NCI-H69 (cell line): ENCODE data around the gene AGPAT2.
A peak's percentile ranks its signal among the peaks of the same experiment; 100 is the strongest.

ENCODE experiments used
- DNase-seq: peaks from one replicate; lab custom pipeline; 2025; lab: John Stamatoyannopoulos, UW

AGPAT2 gene

GRCh38 chr9:136700959-136701667 is 13.9 kb upstream of the AGPAT2 start:
- DNase-seq: no peak

GRCh38 chr9:136700304-136700703 is 13.0 kb upstream of the AGPAT2 start:
- DNase-seq: no peak

DNA sequence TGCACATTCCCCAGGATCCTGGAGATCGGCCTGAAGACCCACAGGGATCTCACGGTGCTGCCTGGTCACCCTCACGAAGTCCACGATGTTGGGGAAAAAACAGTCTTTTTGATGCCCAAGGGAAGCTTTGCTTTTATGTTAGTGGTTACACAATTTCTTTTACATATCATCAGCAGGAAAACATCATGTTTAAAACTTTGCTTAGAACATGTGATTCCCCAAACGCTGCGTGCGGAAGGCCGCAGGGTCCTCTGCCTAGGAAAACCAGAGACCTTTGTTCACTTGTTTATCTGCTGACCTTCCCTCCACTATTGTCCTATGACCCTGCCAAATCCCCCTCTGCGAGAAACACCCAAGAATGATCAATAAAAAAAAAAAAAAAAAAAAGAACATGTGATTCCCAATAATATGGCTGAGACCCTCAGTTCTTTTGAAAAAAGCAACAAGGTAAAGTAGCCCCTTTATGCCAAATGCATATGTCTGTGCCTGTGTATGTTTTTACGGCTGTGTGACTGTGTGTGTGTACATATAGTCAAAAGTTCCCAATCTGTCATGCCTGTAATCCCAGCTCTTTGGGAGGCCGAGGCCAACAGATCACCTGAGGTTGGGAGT is 11.5 kb upstream of the AGPAT2 start:
- no peak for DNase-seq

GRCh38 chr9:136697821-136698526 is 10.7 kb upstream of the AGPAT2 start:
- peak; percentile 44 for DNase-seq

- peak; percentile 50 for DNase-seq
These were observed 10.0 kb upstream of the AGPAT2 start for GRCh38 chr9:136697146-136697820.

DNA sequence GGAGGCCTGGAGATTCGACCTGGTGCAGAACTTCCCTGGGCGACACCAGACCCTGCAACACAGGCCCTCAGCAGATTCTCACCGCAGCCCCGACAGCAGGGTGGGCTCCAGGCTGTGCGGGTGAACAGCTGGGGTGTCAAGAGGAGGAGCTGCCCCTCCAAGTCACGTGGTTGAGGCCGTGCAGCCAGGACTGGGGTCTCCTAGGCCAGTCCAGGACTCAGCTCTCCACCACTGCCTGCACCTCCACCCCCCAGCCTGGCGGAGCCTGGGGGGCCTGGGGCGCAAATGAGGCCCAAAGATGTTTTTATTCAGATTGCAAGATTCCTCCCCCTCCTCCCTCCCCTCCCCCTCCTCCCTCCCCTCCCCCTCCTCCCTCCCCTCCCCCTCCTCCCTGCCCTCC is 9.2 kb upstream of the AGPAT2 start:
- no peak for DNase-seq

- DNase-seq: peak; percentile 97
These were observed 8.7 kb upstream of the AGPAT2 start for GRCh38 chr9:136695955-136696354.

GRCh38 chr9:136695435-136695895 is 8.2 kb upstream of the AGPAT2 start:
- DNase-seq: peak; percentile 99

- DNase-seq: no peak
These were observed 7.6 kb upstream of the AGPAT2 start for GRCh38 chr9:136694872-136695247.

DNA sequence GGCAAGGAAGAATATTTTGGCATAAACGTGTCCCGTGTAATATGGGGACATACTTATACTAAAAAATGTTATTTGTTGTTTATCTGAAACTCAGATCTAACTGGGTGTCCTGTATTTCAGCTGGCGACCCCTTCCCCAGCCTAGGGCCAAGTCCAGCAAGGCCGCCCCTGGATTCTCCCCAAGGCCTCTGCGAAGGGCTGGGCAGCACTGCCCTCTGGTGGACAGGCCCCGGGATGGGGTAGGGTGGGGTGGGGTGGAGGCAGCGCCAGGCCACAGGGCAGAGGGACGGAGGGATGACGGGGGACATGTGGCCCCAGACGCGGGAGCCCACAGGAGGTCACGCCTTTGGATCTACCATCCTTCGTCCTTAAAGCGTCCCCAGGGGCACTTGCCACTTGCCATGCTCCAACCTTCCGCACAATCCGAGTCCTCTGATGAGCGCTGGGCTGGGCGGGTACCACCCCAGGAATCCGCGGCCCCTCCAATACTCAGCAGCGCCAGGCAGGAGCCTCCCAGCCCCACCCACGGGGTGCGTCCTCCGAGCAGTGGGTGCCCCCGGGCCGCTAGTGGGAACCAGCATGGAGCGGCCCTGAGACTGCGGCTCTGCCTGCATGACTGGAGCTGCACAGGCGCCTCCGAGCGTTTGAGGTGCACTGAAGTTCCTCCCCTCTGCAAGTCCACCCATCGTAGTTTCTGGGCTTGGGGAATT is 7.1 kb upstream of the AGPAT2 start:
- DNase-seq: peak; percentile 77

GRCh38 chr9:136693490-136694162 is 6.4 kb upstream of the AGPAT2 start:
- DNase-seq: peak; percentile 83

DNA sequence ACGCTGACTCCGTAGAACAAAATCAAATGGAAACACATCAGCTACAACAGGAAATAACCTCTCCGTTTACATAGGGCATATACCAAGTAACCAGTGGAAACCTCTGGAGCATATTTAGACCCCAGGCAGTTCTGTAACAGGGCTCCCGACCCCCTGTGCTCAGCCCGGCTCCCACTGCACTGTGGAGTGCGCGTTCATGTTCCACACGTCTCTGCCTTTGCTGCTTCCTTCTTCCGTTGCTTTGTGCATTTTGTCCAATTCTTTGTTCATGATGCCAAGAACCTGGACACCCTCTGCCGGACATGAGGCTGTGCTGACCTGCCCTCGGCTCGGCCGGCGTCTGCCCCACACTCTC is 5.9 kb upstream of the AGPAT2 start:
- DNase-seq: no peak

DNA sequence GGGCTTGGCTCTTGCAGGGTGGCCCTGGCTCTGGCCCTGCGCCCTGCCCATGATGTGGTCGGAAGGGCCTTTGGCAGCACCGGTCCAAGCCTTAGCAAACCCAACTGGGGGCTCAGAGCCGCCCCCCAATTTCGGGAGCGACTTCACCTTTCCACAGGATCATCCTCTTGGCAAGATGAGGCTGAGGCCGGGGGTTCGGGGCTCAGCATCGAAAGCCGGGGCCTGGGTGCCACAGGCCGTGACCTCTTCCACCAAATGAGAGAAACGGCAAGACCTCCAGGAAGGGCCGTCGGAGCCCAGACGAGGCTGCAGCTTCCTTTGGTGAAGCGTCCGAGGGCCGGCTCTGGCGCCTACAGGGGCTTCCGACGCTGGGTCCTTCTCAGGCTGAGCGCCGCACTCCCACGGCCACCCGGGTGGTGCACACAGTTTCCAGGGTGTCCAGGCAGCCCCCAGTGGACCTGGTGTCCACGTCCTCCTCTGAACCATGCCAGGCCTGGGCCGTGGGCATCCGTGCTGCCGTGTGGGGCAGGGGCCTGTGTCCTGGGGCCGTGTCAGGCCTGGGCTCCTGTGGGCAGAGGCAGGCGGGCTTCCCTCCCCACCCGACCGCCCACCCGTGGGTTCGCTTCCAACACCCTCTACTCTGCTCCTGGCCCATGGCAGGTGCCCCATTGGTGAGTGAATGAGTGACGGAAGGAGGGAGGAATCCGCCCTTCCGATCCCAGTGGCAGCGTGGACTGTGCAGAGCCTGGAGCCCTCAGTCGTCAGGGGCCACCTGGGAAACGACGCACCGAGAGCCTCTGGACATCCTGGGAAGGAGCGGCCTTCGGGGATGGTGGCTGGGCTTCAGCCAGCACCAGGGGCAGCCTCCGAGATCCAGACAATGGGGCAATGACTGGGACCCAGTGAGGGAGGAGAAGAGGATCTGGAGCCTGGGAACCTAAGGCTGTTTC is 5.2 kb upstream of the AGPAT2 start:
- no peak for DNase-seq

GRCh38 chr9:136691316-136692184 is 4.3 kb upstream of the AGPAT2 start:
- peak; percentile 90 for DNase-seq

- peak; percentile 90 for DNase-seq
These were observed 3.6 kb upstream of the AGPAT2 start for GRCh38 chr9:136690806-136691261.

DNA sequence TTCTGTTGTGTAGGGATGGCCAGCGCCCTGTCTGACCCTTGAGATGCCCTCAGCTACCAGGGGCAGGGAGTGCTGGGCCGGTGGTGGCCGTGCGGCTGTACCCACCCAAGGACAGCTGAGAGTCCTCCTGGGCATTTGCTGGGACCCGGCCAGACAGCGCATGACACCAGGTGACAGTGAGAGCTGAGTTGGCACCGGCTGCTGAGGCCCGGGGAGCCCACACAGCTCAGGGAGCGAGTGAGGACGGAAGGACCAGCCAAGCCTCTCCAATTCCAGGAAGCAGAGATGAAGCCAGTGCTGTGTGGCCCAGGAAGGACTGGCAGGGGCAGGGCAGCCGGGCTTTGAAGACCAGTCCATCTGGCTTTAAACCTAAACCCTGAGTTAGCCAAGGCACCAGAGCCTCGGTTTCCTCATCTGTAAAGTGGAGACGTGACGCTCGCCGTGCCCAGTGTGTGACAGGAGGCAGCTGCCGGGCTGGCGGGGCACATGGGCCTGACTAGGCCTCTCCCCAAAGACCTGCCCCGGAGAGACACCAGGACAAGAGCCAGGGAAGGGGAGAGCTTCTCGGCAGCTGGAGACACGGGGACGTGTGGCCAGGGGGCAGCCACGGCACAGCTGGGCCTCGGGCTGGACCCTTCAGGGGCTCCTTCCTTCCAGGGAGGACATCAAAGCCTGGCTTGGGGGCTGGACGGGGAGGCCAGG is 3.0 kb upstream of the AGPAT2 start:
- peak; percentile 45 for DNase-seq

GRCh38 chr9:136689108-136689460 is 1.8 kb upstream of the AGPAT2 start:
- DNase-seq: no peak

- peak; percentile 22 for DNase-seq
These were observed 1.2 kb upstream of the AGPAT2 start for GRCh38 chr9:136688274-136689107.
